Measurements from ENCODE around the gene GET4. TPM values are rescaled to one million over a fixed set of nuclear protein-coding genes. Genes with fewer than 3 reads are reported as not detected.
"Not testable (repeated sequence)": the region's sequence is repeated elsewhere in the genome, so short reads cannot be mapped to it uniquely, and the experiment has no call there.

The GET4 gene
- polyA plus RNA-seq, 3 donors: 33.6 to 64.9 (median 46.5) TPM

- no peak for DNase-seq (ENCODE audit: extremely low read depth in 1 of 11, low read depth in 9 of 11, low spot score in 4 of 11)
These were observed 34.4 kb upstream of the GET4 start for GRCh38 chr7:841943-842342.

GRCh38 chr7:842431-843031 lies 33.8 kb upstream of the GET4 start:
- no peak for DNase-seq (ENCODE audit: extremely low read depth in 1 of 11, low read depth in 9 of 11, low spot score in 4 of 11)

GRCh38 chr7:843230-843629 lies 33.1 kb upstream of the GET4 start:
- no peak for DNase-seq (ENCODE audit: extremely low read depth in 1 of 11, low read depth in 9 of 11, low spot score in 4 of 11)

GRCh38 chr7:844043-844442 lies 32.3 kb upstream of the GET4 start:
- no peak for DNase-seq (ENCODE audit: extremely low read depth in 1 of 11, low read depth in 9 of 11, low spot score in 4 of 11)

- no peak for DNase-seq (ENCODE audit: extremely low read depth in 1 of 11, low read depth in 9 of 11, low spot score in 4 of 11)
These were observed 31.8 kb upstream of the GET4 start for GRCh38 chr7:844514-844913.

- DNase-seq (ENCODE audit: extremely low read depth in 1 of 11, low read depth in 9 of 11, low spot score in 4 of 11): no peak
These were observed 31.3 kb upstream of the GET4 start for GRCh38 chr7:845091-845490.

- DNase-seq (ENCODE audit: extremely low read depth in 1 of 11, low read depth in 9 of 11, low spot score in 4 of 11): no peak
These were observed 30.6 kb upstream of the GET4 start for GRCh38 chr7:845731-846130.

- not testable (repeated sequence) for DNase-seq (ENCODE audit: extremely low read depth in 1 of 11, low read depth in 9 of 11, low spot score in 4 of 11)
These were observed 29.2 kb upstream of the GET4 start for GRCh38 chr7:846958-847650.

- not testable (repeated sequence) for DNase-seq (ENCODE audit: extremely low read depth in 1 of 11, low read depth in 9 of 11, low spot score in 4 of 11)
These were observed 28.6 kb upstream of the GET4 start for GRCh38 chr7:847728-848127.

- no peak for DNase-seq (ENCODE audit: extremely low read depth in 1 of 11, low read depth in 9 of 11, low spot score in 4 of 11)
These were observed 27.2 kb upstream of the GET4 start for GRCh38 chr7:849145-849544.

GRCh38 chr7:849781-850180 lies 26.6 kb upstream of the GET4 start:
- DNase-seq (ENCODE audit: extremely low read depth in 1 of 11, low read depth in 9 of 11, low spot score in 4 of 11): no peak

- DNase-seq (ENCODE audit: extremely low read depth in 1 of 11, low read depth in 9 of 11, low spot score in 4 of 11): no peak
These were observed 25.1 kb upstream of the GET4 start for GRCh38 chr7:851204-851603.

GRCh38 chr7:853366-854117 lies 22.8 kb upstream of the GET4 start:
- DNase-seq (ENCODE audit: extremely low read depth in 1 of 11, low read depth in 9 of 11, low spot score in 4 of 11): no peak

- DNase-seq (ENCODE audit: extremely low read depth in 1 of 11, low read depth in 9 of 11, low spot score in 4 of 11): no peak
These were observed 22.1 kb upstream of the GET4 start for GRCh38 chr7:854118-854775.

GRCh38 chr7:855686-856369 lies 20.5 kb upstream of the GET4 start:
- no peak for DNase-seq (ENCODE audit: extremely low read depth in 1 of 11, low read depth in 9 of 11, low spot score in 4 of 11)

GRCh38 chr7:856444-857095 lies 19.8 kb upstream of the GET4 start:
- no peak for DNase-seq (ENCODE audit: extremely low read depth in 1 of 11, low read depth in 9 of 11, low spot score in 4 of 11)

- no peak for DNase-seq (ENCODE audit: extremely low read depth in 1 of 11, low read depth in 9 of 11, low spot score in 4 of 11)
These were observed 18.7 kb upstream of the GET4 start for GRCh38 chr7:857661-858060.

GRCh38 chr7:859359-860030 lies 16.9 kb upstream of the GET4 start:
- no peak for DNase-seq (ENCODE audit: extremely low read depth in 1 of 11, low read depth in 9 of 11, low spot score in 4 of 11)
